Activated CD4-positive, alpha-beta T cell treated with anti-CD3 and anti-CD28 coated beads for 48 hours (primary cell): ENCODE measurements around the gene TEX14.
"Not testable (repeated sequence)": the region's sequence is repeated elsewhere in the genome, so short reads cannot be mapped to it uniquely, and the experiment has no call there.

Source experiments
- DNase-seq: peaks from one replicate; pipeline ENCODE4 v3.0.0-alpha.2; 2020

Gene TEX14

DNA sequence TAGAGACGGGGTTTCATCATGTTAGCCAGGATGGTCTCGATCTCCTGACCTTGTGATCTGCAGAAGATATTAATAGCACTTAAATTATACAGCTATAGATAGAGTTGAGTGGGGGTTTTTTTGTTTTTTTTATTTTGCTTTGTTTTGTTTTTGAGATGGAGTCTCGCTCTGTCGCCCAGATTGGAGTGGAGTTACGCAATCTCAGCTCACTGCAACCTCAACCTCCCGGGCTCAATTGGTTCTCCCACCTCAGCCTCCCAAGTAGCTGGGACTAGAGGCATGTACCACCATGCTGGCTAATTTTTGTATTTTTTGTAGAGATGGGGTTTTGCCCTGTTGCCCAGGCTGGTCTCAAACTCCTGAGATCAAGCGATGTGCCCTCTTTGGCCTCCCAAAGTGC lies 1.8 kb downstream of the TEX14 start:
- not testable (repeated sequence) for DNase-seq

DNA sequence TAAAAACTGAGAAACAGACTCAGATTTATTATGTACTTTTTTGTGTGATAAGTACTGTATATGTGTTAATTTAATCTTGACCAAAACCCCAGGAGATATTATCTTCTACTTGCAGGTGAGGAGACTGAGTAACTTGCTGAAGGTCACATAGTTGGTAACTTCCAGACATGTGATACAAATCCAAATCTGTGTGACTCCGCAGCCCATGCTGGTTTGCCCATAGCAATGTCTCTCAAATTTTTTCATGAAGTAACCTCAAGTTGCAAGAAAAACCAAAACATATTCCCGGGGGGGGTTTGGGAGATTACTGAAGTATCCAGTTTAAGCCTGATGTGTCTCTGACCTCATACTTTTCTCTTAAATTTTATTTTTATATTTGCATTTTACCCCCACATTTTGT lies 3.3 kb downstream of the TEX14 start:
- DNase-seq = no peak

DNA sequence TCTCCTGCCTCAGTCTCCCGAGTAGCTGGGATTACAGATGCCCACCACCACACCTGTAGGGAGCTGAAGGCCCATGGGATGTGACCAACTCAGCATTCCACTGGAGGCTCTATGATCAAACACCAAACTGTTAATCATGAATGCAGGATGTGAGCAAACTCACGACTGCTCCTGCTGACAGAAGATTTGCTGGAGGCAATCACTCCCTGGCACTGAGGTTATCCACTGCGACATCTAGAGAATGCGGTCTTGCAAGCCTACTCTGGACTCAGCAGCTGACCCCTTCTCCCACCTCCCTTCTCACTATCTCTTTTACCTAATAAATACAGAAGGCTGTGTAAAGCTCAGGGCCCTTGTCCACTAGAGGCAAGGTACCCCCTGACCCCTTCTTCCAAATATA lies 4.9 kb downstream of the TEX14 start:
- no peak for DNase-seq

DNA sequence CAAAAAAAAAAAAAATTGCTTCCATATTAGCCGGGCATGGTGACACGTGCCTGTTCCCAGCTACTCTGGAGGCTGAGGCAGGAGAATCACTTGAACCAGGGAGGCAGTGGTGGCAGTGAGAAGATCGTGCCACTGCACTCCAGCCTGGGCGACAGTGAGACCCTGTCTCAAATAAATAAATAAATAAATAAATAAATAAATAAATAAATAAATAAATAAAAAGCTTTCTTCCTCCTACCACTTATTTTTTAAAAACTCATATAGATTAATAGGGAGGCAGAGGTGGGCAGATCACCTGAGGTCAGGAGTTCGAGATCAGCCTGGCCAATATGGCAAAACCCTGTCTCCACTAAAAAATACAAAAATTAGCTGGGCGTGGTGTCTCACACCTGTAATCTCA lies 7.4 kb downstream of the TEX14 start:
- not testable (repeated sequence) for DNase-seq

DNA sequence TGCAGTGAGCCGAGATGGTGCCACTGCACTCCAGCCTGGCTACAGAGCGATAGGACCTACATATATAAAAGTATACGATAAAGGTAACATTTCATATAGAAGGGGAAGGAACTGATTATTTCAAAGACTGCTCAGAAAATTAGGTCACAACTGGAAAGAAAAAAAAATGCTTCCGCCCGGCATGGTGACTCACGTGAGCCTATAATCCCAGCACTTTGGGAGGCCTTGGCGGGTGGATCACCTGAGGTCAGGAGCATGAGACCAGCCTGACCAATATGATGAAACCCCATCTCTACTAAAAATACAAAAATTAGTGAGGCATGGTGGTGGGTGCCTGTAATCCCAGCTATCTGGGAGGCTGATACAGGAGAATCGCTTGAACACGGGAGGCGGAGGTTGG lies 7.8 kb downstream of the TEX14 start:
- DNase-seq = no peak

DNA sequence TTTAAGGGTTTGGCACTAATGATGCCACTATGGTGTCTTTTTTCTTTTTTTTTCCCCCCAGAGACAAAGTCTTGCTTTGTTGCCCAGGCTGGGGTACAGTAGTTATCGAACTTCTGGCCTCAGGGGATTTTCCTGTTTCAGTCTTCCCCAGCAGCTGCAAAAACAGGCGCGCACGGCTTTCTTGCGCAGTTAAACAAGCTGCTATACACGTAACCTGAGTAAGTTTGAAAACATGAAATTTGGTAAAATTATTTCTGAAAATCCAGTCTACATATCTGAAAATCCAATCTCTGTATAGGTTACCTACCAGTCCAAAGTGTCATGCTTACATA lies 11.8 kb downstream of the TEX14 start:
- DNase-seq = no peak

DNA sequence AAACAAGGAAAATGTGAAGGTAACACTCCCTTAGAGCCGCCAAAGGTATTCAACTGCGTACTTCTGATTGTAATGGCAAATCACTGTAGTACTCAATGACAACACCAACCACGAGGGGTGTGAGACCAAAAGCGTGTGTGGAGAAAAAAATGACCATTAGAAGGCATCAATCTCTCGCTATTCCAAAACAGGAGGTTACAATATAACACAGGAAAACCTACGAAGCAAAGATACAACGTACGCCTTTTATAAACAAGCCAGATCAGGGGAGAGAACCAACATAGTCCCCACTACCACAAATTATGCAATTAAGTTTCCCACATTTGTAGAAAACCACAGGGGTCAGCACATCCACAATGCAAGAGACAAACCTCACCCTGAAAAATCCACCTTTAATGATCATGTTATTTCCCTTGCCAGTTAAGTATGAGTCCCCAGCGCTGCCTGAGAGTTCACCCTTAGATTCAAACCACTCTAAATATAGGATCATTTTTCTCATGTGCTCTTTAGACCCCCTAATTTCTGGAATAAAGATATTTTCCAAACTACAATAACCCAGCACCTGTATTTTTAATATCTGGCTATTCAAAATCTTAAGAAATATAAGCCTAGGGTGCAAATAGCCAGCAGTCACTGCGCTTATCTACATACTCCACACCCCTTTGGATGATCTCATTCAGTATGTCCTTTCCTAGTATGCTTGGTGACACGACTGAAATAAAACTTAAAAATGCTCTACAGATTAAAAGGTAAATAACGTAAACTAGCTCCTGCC lies 12.4 kb downstream of the TEX14 start:
- no peak for DNase-seq

DNA sequence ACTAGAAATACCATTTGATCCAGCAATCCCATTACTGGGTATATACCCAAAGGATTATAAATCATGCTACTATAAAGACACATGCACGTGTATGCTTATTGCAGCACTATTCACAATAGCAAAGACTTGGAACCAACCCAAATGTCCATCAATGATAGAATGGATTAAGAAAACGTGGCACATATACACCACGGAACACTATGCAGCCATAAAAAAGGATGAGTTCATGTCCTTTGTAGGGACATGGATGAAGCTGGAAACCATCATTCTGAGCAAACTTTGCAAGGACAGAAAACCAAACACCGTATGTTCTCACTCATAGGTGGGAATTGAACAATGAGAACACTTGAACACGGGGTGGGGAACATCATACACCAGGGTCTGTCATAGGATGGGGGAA lies 13.6 kb downstream of the TEX14 start:
- DNase-seq = not testable (repeated sequence)

DNA sequence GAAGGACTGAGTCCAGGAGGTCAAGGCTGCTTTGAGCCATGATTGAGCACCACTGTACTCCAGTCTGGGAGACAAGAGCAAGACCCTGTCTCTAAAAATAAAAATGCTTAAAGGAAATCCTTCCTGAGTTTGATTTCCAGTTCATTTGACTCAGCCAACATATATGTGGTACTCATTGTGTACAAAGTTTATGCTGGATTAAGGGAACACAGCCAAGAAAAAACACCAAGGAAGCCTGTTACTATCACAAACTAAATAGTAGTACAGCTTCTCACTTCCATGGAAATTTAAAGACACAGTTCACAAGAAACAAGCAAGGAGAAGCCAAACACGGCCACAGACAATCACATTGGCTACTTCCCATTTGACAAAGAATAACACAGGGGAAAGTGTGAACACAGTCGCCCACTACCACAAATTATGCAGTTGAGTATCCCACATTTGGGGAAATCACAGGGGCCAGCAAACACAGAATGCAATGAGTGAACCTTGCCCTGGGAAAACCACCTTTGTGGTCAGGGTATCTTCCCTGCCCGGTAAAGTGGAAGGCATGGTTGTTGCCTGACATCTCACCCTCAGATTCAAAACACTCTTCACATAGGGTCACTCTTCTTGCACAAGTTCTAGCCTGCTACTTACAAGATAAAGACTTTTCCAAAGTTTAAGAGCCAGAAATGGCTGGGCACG lies 14.5 kb downstream of the TEX14 start:
- no peak for DNase-seq

DNA sequence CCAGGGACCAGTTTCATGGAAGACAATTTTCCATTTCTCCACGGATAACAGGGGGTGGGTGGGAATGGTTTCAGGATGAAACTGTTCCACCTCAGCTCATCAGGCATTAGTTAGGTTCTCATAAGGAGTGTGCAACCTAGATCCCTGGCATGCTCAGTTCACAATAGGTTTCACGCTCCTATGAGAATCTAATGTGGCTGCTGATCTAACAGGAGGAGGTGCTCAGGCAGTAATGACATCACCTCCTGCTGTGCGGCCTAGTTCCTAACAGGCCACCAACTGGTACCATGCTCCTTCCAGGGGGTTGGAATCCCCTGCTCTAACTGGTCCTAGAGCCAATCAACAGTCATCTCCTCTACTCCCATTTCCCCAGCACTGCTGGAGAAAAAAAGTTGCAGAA lies 19.9 kb downstream of the TEX14 start:
- no peak for DNase-seq

DNA sequence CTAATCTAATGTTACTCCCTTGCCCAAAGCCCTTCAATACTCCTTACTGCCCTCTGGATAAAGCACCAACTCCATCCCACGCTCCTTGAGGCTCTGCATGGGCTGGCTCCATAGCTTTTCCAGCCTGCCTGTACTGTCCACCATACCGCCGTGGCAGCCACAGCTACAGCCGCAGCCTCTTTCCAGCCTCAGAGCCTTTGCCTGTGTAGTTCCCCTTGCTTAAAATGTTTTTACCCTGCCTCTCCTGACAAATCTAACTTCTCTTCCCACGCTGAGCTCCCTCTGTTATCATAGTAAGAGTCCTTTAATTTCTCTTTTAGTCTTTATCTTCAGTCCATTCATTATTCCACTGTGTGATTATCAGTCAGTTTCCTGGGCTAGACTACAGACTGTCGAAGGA lies 22.0 kb downstream of the TEX14 start:
- no peak for DNase-seq

DNA sequence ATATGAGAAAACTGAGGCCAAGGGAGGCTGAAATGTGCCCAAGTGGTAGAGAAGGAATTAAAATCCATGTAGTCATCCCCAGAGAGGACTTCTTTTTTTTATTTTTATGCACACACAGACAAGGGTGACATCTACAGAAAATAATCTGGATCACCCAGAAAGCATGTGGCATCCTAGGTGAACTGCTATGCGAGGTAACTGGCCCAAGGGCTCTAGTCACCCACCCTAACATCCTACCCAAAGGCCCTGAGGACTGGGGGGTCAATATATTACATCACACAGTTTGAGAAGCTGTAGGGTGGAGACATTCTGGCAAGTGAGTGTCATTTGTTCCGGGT lies 23.3 kb downstream of the TEX14 start:
- no peak for DNase-seq

DNA sequence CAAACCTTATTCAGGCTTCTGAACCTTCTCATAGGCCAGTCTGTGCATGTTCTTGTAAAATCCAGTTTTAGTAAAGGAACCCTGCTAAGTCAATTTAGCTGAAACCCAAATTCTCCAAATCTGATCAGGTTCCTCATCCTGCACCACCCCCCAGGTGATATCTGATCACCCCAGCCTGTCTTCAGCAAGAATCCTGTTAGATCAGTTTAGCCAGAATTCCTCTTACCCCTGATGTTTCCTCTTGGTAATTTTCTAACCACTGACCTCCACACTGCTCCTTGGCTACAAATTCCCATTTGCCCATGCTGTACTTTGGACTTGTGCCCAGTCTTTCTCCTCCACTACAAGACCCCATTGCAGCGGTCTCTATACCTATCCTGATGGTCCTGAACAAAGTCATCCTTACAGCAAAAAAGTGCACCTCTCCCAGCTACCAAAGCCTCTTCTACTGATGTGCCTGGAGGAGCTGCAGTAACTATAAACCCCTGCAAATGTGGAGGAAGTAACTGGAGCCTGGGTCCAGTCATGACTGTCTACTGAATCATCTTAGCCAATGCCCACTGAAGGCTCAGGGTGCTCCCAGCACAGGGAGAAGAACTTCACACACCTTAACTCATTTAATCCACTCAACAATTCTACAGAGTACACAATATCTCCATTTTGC lies 23.8 kb downstream of the TEX14 start:
- no peak for DNase-seq

DNA sequence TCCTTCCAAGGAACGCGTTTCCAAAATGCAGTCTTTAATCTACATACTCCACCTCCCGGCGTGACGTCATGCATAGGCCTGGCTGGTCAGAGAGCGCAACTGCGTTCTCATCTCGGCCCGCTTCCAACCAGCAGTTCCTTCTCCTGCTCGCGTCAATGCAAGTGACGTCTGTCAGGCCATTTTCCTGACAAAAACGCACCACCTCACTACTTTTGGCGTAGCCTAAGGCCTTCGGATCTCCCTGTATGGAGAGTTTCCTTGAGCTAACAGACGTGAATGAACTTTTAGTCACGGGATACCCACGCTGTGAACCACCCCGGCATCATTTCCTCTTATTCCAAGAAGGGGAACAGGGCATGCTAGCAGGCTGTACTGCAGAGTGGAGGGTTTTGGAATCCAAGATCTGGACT lies 25.0 kb downstream of the TEX14 start:
- DNase-seq = peak; percentile 57

DNA sequence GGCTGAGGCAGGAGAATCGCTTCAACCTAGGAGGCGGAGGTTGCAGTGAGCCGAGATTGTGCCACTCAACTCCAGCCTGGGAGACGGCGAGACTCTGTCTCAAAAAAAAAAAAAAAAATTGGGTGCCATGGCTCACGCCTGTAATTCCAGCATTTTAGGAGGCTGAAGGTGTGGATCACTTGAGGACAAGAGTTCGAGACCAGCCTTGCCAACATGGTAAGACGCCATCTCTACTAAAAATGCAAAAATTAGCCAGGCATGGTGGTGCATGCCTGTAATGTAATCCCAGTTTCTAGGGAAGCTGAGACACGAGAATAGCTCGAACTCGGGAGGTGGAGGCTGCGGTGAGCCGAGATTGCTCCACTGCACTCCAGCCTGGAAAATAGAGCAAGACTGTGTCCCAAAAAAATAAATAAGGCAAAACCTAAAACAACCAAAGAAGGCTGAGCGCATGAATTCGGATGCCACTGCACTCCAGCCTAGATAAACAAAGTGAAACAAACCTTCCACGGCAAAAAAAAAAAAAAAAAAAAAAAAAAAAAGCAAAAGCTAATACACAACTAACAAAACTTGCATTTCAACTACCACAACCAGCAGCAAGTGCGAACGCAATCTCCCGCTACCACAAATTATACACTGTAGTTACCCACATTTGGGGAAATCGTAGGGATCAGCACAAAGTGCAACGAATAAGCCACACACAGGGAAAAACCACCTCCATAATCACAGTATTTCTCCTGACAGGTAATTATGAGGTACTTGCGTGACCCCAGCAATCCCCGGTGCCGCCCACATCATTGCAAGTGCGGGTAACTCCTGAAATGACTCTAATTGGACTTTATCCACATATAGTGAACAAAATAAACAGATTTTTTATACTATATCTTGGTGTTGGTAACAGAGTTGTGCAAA lies 25.6 kb downstream of the TEX14 start:
- DNase-seq = no peak

DNA sequence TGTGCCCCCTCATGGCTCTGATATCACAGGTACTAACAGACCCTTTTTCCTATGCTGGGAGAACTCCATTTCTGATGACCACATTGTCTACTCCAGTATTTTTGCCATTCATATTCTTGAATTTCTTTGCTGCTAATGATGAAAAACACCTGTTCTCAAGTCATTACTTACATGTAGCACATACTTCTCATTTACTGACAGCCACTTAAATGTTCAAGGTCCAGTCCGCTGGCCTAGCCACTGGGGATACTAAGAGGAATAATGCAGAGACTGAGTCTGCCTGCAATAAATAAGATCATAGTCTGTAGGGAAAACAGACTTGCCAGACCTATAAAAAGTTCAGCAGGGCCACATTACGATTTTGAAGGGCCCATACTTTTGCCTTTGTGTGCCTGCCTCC lies 27.5 kb downstream of the TEX14 start:
- no peak for DNase-seq

DNA sequence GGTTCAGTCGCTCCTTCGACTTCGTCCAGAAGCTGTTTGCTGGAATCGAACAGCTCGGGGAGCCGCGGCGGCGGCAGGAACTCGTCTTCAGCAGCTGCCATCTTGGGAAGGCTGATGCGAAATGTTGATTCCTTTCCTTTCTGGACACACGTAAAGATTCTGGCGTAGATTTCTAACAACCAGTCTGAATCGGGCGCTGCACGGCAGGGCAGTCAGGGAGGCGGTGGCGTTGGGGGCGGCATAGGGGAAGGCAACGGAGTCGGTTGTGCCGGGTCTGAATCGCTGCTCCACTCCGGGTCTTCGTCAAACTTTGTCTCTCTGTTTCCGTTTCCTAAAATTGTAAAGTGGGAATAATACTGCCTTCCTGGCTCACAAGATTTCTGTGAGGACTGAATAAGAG lies 30.3 kb downstream of the TEX14 start:
- no peak for DNase-seq

DNA sequence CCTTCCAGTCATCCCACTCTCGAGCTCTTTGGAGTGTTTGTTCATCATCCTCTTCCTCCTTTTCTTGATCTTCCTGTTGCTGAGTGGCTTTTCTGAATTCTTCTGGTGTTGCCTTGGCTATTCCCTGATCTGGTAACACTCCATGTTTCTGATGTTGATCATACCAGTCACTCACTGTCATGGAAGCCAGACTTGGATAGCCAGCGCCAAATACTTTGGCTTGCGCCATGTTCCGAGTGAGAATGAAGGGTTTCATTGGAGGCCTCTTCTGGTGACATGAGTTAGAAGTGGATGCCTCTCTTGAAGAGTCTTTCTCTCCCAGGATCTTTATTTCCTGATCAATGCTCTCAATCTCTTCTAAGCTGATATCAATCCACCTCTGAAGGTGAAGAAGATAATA lies 31.2 kb downstream of the TEX14 start:
- no peak for DNase-seq

DNA sequence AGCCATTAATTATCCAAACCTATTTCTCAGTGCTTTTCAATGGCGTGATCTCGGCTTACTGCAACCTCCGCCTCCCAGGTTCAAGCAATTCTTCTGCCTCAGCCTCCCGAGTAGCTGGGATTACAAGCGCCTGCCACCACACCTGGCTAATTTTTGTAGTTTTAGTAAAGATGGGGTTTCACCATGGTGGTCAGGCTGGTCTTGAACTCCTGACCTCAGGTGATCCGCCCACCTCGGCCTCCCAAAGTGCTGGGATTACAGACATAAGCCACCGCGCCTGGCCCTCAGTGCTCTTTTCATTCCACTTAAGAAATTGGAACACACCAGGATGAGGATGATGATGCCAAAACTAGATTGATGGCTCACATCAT lies 32.1 kb downstream of the TEX14 start:
- not testable (repeated sequence) for DNase-seq

DNA sequence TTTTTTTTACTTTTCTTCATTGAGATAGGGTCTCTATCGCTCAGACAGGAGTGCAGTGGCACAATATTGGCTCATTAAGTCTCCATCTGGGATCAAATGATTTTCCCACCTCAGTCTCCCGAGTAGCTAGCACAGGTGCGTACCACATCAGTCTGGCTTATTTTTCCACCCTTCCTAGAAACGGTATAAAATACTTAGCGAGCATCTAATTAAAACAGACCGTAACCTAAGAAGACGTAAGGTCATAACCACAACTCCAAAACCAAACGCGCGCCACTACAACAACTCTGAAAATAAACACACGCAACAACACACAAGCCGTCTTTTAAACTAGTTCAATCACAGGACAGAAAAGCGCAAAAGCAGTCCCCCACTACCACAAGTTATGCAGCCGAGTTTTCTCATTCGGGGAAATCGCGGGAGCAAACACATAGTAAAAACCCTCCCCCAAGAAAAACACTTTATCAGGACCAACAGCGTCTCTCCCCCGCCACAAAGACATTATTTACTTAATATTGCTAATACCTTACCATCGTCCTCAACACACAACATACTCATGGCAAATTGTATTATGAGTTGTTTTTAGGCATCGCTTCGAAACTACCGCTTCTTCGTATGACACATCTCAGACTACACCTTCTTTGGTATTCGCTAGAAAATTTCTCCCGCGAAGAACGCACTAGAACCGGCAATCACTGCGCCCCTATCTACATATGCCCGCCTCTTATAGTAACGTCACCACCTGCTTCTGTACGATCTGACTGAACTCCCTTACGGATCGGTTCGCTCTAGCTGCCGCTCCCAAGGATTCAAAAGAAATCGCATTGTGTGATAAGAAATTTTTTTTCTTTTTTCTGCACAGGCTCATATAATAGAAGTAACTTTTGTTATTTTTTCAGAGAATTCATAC lies 32.8 kb downstream of the TEX14 start:
- DNase-seq = peak; percentile 84

DNA sequence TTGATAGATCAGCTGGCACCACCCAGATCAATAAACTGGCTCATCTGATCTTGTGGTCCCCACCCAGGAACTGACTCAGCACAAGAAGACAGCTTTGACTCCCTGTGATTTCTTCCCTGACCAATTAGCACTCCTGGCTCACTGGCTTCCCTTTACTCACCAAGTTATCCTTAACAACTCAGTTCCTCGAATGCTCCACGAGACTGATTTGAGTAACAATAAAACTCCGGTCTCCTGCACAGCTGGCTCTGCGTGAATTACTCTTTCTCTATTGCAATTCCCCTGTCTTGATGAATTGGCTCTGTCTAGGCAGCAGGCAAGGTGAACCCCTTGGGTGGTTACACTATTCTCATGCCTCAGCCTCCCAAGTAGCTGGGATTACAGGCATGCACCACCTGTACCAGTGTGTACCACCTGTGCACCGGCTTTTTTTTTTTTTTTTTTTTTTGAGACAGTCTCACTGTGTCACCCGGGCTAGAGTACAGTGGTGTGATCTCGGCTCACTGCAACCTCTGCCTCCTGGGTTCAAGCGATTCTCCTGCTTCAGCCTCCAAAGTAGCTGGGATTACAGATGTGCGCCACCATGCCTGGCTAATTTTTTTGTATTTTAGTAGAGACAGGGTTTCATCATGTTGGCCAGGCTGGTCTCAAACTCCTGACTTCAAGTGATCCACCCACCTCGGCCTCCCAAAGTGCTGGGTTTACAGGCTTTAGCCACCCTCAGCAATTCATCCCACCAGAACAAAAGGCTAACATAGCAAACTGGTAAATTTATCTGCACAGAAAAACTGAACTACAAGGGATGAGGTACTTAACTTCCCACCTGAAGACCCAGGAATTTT lies 33.7 kb downstream of the TEX14 start:
- peak; percentile 15 for DNase-seq
